Measurements from ENCODE around the gene PSMD1.
A peak's percentile ranks its signal among the peaks of the same experiment; 100 is the strongest.
"Not testable (repeated sequence)": the region's sequence is repeated elsewhere in the genome, so short reads cannot be mapped to it uniquely, and the experiment has no call there.

PSMD1 gene

GRCh38 chr2:231016566-231017230, 40.0 kb upstream of the PSMD1 start:
- no peak overlapping the region for H3K4me2 ChIP-seq (ENCODE audit: insufficient read depth, low read length)
- no peak overlapping the region for H2AFZ ChIP-seq (ENCODE audit: low read depth, low read length)
- H3K79me2 ChIP-seq (ENCODE audit: insufficient read depth, low read length): no peaks in the 10 kb centered on the region
- H3K27ac ChIP-seq (ENCODE audit: low read length): no peak overlapping the region
- H3K4me3 ChIP-seq (ENCODE audit: low read depth in 1 of 2, low read length in 2 of 2): no peak overlapping the region
- TF ChIP-seq EZH2 (IDR thresholded peaks at IDR 0.05; ENCODE audit: borderline replicate concordance, low read depth, low read length, severe bottlenecking) (no peak), CTCF (IDR thresholded peaks at IDR 0.05; ENCODE audit: borderline replicate concordance, extremely low read depth, low read length, poor library complexity, severe bottlenecking) (no peak)
- H3K4me1 ChIP-seq (ENCODE audit: insufficient read depth, low read length): no peaks in the 10 kb centered on the region
- ATAC-seq (ENCODE audit: insufficient read depth, low read depth) (no peak), DNase-seq (no peak)
- no peak overlapping the region for H3K9ac ChIP-seq (ENCODE audit: low read depth, low read length)
- no peaks in the 10 kb centered on the region for H4K20me1 ChIP-seq (ENCODE audit: insufficient read depth, low read length)
- no peaks in the 10 kb centered on the region for H3K36me3 ChIP-seq (ENCODE audit: insufficient read depth, low read length)
- H3K27me3 ChIP-seq (ENCODE audit: insufficient read depth, low read length, poor library complexity): peaks cover 21% of the 10 kb centered on the region
- no peaks in the 10 kb centered on the region for H3K9me3 ChIP-seq (ENCODE audit: insufficient read depth, low read length, severe bottlenecking)

GRCh38 chr2:231017231-231017598, 39.5 kb upstream of the PSMD1 start:
- TF ChIP-seq CTCF (IDR thresholded peaks at IDR 0.05; ENCODE audit: borderline replicate concordance, extremely low read depth, low read length, poor library complexity, severe bottlenecking) (no peak), EZH2 (IDR thresholded peaks at IDR 0.05; ENCODE audit: borderline replicate concordance, low read depth, low read length, severe bottlenecking) (no peak)
- Histone ChIP-seq H4K20me1 (ENCODE audit: insufficient read depth, low read length) (no peaks in the 10 kb centered on the region), H3K9ac (ENCODE audit: low read depth, low read length) (no peak overlapping the region), H3K79me2 (ENCODE audit: insufficient read depth, low read length) (no peaks in the 10 kb centered on the region), H3K27ac (ENCODE audit: low read length) (no peak overlapping the region), H3K4me1 (ENCODE audit: insufficient read depth, low read length) (no peaks in the 10 kb centered on the region), H3K4me2 (ENCODE audit: insufficient read depth, low read length) (no peak overlapping the region), H2AFZ (ENCODE audit: low read depth, low read length) (no peak overlapping the region), H3K9me3 (ENCODE audit: insufficient read depth, low read length, severe bottlenecking) (no peaks in the 10 kb centered on the region), H3K27me3 (ENCODE audit: insufficient read depth, low read length, poor library complexity) (peaks cover 21% of the 10 kb centered on the region), H3K36me3 (ENCODE audit: insufficient read depth, low read length) (no peaks in the 10 kb centered on the region), H3K4me3 (ENCODE audit: low read depth in 1 of 2, low read length in 2 of 2) (no peak overlapping the region)
- DNase-seq (peak; percentile 27), ATAC-seq (ENCODE audit: insufficient read depth, low read depth) (0 out of 3 replicates have a peak, but pooled peaks have one; percentile 27)

- no peak overlapping the region for H3K4me3 ChIP-seq (ENCODE audit: low read depth in 1 of 2, low read length in 2 of 2)
- H3K4me1 ChIP-seq (ENCODE audit: insufficient read depth, low read length): no peaks in the 10 kb centered on the region
- no peak overlapping the region for H3K27ac ChIP-seq (ENCODE audit: low read length)
- no peak overlapping the region for H2AFZ ChIP-seq (ENCODE audit: low read depth, low read length)
- DNase-seq (no peak), ATAC-seq (ENCODE audit: insufficient read depth, low read depth) (no peak)
- H4K20me1 ChIP-seq (ENCODE audit: insufficient read depth, low read length): no peaks in the 10 kb centered on the region
- no peaks in the 10 kb centered on the region for H3K36me3 ChIP-seq (ENCODE audit: insufficient read depth, low read length)
- H3K79me2 ChIP-seq (ENCODE audit: insufficient read depth, low read length): no peaks in the 10 kb centered on the region
- no peak for TF ChIP-seq CTCF (IDR thresholded peaks at IDR 0.05; ENCODE audit: borderline replicate concordance, extremely low read depth, low read length, poor library complexity, severe bottlenecking)
- no peak for TF ChIP-seq EZH2 (IDR thresholded peaks at IDR 0.05; ENCODE audit: borderline replicate concordance, low read depth, low read length, severe bottlenecking)
- no peaks in the 10 kb centered on the region for H3K9me3 ChIP-seq (ENCODE audit: insufficient read depth, low read length, severe bottlenecking)
- H3K4me2 ChIP-seq (ENCODE audit: insufficient read depth, low read length): no peak overlapping the region
- H3K9ac ChIP-seq (ENCODE audit: low read depth, low read length): no peak overlapping the region
- H3K27me3 ChIP-seq (ENCODE audit: insufficient read depth, low read length, poor library complexity): peaks cover 15% of the 10 kb centered on the region
These were observed 38.5 kb upstream of the PSMD1 start for GRCh38 chr2:231018184-231018583.

- not testable (repeated sequence) for ATAC-seq (ENCODE audit: insufficient read depth, low read depth); H4K20me1 ChIP-seq (ENCODE audit: insufficient read depth, low read length)
These were observed 31.6 kb upstream of the PSMD1 start for GRCh38 chr2:231025059-231025458.

More at GRCh38 chr2:231025059-231025458, 31.6 kb upstream of the PSMD1 start:
- H3K9ac ChIP-seq (ENCODE audit: low read depth, low read length); H2AFZ ChIP-seq (ENCODE audit: low read depth, low read length); H3K4me2 ChIP-seq (ENCODE audit: insufficient read depth, low read length); H3K36me3 ChIP-seq (ENCODE audit: insufficient read depth, low read length); H3K9me3 ChIP-seq (ENCODE audit: insufficient read depth, low read length, severe bottlenecking); H3K4me1 ChIP-seq (ENCODE audit: insufficient read depth, low read length); H3K27me3 ChIP-seq (ENCODE audit: insufficient read depth, low read length, poor library complexity); H3K4me3 ChIP-seq (ENCODE audit: low read depth in 1 of 2, low read length in 2 of 2); DNase-seq; H3K79me2 ChIP-seq (ENCODE audit: insufficient read depth, low read length); H3K27ac ChIP-seq (ENCODE audit: low read length): not testable (repeated sequence)

Data from DND-41 (cell line).